D721Med (cell line): Measurements from ENCODE around the gene RYR2.

ENCODE experiments used
- DNase-seq: peaks from one replicate; pipeline ENCODE4 v3.0.0; 2011; ENCODE audit warnings: low spot score; ENCODE audit not compliant: insufficient read length
- FAIRE-seq: peaks from 2 replicates; lab custom pipeline; 2011; peaks lifted over from hg19 to GRCh38; lab: Jason Lieb, UNC
- CTCF ChIP-seq: IDR thresholded peaks from 2 replicates; pipeline ENCODE4 v1.5.1; 2012; ENCODE audit warnings: mild to moderate bottlenecking, control low read depth; ENCODE audit not compliant: insufficient read depth; ENCODE audit errors: missing control alignments

Gene RYR2

DNA sequence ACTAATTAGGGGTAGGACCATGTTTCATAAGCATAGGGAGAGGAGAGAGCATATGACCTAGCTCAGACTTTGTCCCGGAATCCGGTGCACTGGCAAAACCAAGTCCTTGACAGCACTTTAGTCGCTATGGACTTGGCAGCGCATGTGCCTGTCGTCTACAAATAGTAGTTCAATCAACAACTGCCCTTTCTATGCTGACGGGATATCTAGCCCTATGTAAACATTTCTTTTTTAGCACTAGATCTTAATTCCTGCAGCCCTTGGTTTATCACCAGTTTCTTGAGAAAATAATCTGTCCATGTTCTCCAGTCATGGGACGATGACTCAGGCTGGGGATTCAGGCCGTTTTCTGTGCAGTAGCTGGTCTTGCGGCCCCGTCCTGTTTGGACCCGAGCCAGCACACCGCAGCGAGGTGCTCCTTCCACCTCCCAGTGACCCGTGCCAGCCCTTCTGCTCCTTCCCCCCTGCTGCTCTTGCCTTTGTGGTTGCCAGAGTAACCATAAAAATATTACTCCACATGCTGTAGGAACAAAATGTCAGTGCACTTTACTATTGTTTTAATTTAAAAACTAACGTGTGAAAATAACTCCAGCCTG is 29.1 kb upstream of the RYR2 start:
- FAIRE-seq (no peak), DNase-seq (no peak)
- TF ChIP-seq CTCF: no peak

- TF ChIP-seq CTCF: no peak
- no peak for DNase-seq
- FAIRE-seq: no peak
Observed at GRCh38 chr1:237013608-237014007, 28.4 kb upstream of the RYR2 start.

GRCh38 chr1:237016626-237017025 is 25.4 kb upstream of the RYR2 start:
- DNase-seq (no peak), FAIRE-seq (no peak)
- TF ChIP-seq CTCF: no peak

DNA sequence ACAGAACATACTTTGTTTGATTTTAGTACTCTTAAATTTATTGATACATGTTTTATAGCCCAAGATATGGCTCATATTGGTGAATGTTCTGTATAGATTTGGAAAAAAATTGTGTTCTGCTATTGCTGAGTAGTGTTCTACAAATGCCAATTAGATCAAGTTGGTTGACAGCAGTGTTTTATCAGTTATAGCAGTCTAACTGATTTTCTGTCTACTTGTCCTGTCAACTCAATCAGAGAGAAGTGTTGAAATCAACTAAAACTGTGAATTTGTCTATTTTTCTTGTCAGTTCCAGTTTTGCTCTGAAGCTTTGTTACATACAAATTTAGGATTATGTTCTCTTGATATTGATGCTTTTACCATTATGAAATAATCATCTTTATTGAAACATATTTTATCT is 23.1 kb upstream of the RYR2 start:
- FAIRE-seq (peak; percentile 21), DNase-seq (no peak)
- TF ChIP-seq CTCF: no peak

- FAIRE-seq: no peak
Observed at GRCh38 chr1:237025358-237026074, 16.5 kb upstream of the RYR2 start.

GRCh38 chr1:237029240-237029639 is 12.7 kb upstream of the RYR2 start:
- DNase-seq: no peak
- no peak for TF ChIP-seq CTCF
- no peak for FAIRE-seq

More at GRCh38 chr1:237025358-237026074, 16.5 kb upstream of the RYR2 start:
- TF ChIP-seq CTCF: no peak
- no peak for DNase-seq

DNA sequence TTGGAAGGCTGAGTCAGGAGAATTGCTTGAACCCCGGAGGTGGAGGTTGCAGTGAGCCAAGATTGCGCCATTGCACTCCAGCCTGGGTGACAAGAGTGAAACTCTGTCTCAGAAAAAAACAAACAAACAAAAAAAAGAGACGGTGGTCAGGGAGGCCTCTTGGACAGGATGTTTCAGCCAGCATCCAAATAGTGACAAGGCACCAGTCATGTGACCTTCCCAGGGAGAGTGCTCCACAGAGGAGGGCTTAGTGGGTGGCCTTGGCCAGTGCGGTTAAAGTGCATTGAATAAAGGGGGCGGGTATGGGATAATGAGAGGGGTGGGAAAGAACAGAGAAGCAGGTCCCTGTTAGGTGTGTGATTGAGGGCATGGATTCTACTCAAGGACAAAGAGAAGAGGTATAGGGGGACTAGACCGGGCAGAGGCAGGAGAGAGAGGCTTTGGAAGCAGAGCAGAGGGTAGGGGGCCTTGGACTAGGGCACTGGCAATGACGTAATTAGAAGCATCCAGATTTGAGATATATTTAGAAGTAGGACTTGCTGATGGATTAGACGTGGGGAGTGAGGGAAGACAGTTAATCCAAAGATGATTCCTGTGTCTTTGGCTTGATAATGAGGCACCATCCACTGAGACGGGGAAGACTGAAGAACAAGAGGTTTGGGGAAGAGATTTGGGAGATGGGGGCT is 12.0 kb upstream of the RYR2 start:
- FAIRE-seq (no peak), DNase-seq (no peak)
- no peak for TF ChIP-seq CTCF
